Suprapubic skin (tissue), 4 donors: ENCODE data around the gene TRIM8.

Source experiments
- EP300 ChIP-seq: sonication (generic); formaldehyde crosslinking; IDR thresholded peaks from one replicate; pipeline ENCODE4 v1.6.1; 2017; ENCODE audit warnings: antibody characterized with exemption
- POLR2A ChIP-seq, 2 donors: fragments of 450-650 bp; IDR thresholded peaks; one replicate each; pipeline ENCODE4 v1.6.1; 2017; ENCODE audit warnings: antibody characterized with exemption in 2 of 2, mild to moderate bottlenecking in 2 of 2, moderate library complexity in 2 of 2
- POLR2AphosphoS5 ChIP-seq, 3 donors: sonication (generic); formaldehyde crosslinking; IDR thresholded peaks; one replicate each; pipeline ENCODE4 v1.6.1; 2017; ENCODE audit warnings: antibody characterized with exemption in 3 of 3
- TF ChIP-seq, protein P1 (sequence below), 2 donors: fragments of 200-600 bp in 1 of 2; fragments of 450-650 bp in 1 of 2; sonication (generic) in 1 of 2; IDR thresholded peaks; one replicate each; pipeline ENCODE4 v1.5.1; 2016 to 2019; ENCODE audit warnings: antibody characterized with exemption in 2 of 2, mild to moderate bottlenecking in 1 of 2, moderate library complexity in 1 of 2

- TF ChIP-seq, protein P1, sequence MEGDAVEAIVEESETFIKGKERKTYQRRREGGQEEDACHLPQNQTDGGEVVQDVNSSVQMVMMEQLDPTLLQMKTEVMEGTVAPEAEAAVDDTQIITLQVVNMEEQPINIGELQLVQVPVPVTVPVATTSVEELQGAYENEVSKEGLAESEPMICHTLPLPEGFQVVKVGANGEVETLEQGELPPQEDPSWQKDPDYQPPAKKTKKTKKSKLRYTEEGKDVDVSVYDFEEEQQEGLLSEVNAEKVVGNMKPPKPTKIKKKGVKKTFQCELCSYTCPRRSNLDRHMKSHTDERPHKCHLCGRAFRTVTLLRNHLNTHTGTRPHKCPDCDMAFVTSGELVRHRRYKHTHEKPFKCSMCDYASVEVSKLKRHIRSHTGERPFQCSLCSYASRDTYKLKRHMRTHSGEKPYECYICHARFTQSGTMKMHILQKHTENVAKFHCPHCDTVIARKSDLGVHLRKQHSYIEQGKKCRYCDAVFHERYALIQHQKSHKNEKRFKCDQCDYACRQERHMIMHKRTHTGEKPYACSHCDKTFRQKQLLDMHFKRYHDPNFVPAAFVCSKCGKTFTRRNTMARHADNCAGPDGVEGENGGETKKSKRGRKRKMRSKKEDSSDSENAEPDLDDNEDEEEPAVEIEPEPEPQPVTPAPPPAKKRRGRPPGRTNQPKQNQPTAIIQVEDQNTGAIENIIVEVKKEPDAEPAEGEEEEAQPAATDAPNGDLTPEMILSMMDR (IDR thresholded peaks at IDR 0.05): no peak
- TF ChIP-seq POLR2A (IDR thresholded peaks at IDR 0.05): no peak
- TF ChIP-seq POLR2AphosphoS5 (IDR thresholded peaks at IDR 0.05): no peak
- TF ChIP-seq EP300: no peak
These were observed 22.6 kb upstream of the TRIM8 start for GRCh38 chr10:102621443-102622325.
